Lung microvascular endothelial cell (primary cell): ENCODE results near the gene COPS7A. TPM values are rescaled to one million over a fixed set of nuclear protein-coding genes. Genes with fewer than 3 reads are reported as not detected.
"Not testable (repeated sequence)": the region's sequence is repeated elsewhere in the genome, so short reads cannot be mapped to it uniquely, and the experiment has no call there.

Experiments used
- DNase-seq, 2 donors: peaks; one replicate each; pipeline versions ENCODE4 v3.0.0 to v3.0.0-alpha.2; 2010; ENCODE audit warnings: low read depth in 2 of 2
- total RNA-seq: library from RNA; depleted of rRNA; stranded (reverse); fragments of >200 nt; gene quantifications from 2 replicates; pipeline ENCODE4 v1.2.1, GENCODE V29; 2014

COPS7A gene
- total RNA-seq, 1 donor from 2014 or later, result 43.5 TPM

GRCh38 chr12:6701078-6701768, 22.6 kb upstream of the COPS7A start:
- DNase-seq, result no peak

- peak; percentile 24 to 38 for DNase-seq
Measured at GRCh38 chr12:6703631-6704030, 20.2 kb upstream of the COPS7A start.

- DNase-seq, result not testable (repeated sequence)
Measured at GRCh38 chr12:6708351-6708750, 15.5 kb upstream of the COPS7A start.

GRCh38 chr12:6708960-6709394, 14.9 kb upstream of the COPS7A start:
- DNase-seq, result no peak

- DNase-seq, result not testable (repeated sequence)
Measured at GRCh38 chr12:6716031-6716873, 7.6 kb upstream of the COPS7A start.

GRCh38 chr12:6716874-6717437, 6.9 kb upstream of the COPS7A start:
- DNase-seq, result no peak

GRCh38 chr12:6722863-6723262, 983 bp upstream of the COPS7A start:
- DNase-seq, result no peak

GRCh38 chr12:6724409-6724797, 557 bp downstream of the COPS7A start:
- DNase-seq, result peak; percentile 41 to 42

GRCh38 chr12:6725350-6725749, 1.5 kb downstream of the COPS7A start:
- no peak for DNase-seq

GRCh38 chr12:6729186-6729585, 5.3 kb downstream of the COPS7A start:
- no peak for DNase-seq

GRCh38 chr12:6730169-6730568, 6.3 kb downstream of the COPS7A start:
- no peak for DNase-seq

GRCh38 chr12:6734506-6735387, 10.9 kb downstream of the COPS7A start:
- DNase-seq, result peak in 1 of 2 donors; percentile 70

GRCh38 chr12:6735448-6736191, 11.8 kb downstream of the COPS7A start:
- DNase-seq, result peak; percentile 70 to 80

- no peak for DNase-seq
Measured at GRCh38 chr12:6736754-6737153, 12.9 kb downstream of the COPS7A start.

GRCh38 chr12:6742080-6742479, 18.2 kb downstream of the COPS7A start:
- DNase-seq, result not testable (repeated sequence)

- DNase-seq, result no peak
Measured at GRCh38 chr12:6742834-6743233, 19.0 kb downstream of the COPS7A start.

- not testable (repeated sequence) for DNase-seq
Measured at GRCh38 chr12:6743300-6743699, 19.5 kb downstream of the COPS7A start.

GRCh38 chr12:6745741-6746525, 22.1 kb downstream of the COPS7A start:
- DNase-seq, result peak; percentile 16 to 37

GRCh38 chr12:6747216-6747615, 23.4 kb downstream of the COPS7A start:
- DNase-seq, result no peak

- DNase-seq, result no peak
Measured at GRCh38 chr12:6748761-6749160, 24.9 kb downstream of the COPS7A start.
